ENCODE data around the gene SPCS2.

Gene SPCS2

GRCh38 chr11:74923125-74923524, 25.9 kb upstream of the SPCS2 start:
- H3K27me3 Mint-ChIP-seq (ENCODE audit: low read depth), result no peaks in the 10 kb centered on the region

GRCh38 chr11:74925281-74925680, 23.8 kb upstream of the SPCS2 start:
- TF ChIP-seq CTCF (IDR thresholded peaks at IDR 0.05; ENCODE audit: unreplicated experiment in 3 of 3), result no peak
- Mint-ChIP-seq H3K9me3 (no peaks in the 10 kb centered on the region), H3K36me3 (ENCODE audit: low read depth) (peaks cover 6% of the 10 kb centered on the region), H3K4me1 (peaks cover 6% of the 10 kb centered on the region), H3K4me3 (no peak overlapping the region), H3K27ac (peak overlapping the region in 1 of 3 experiments; percentile 77), H3K27me3 (ENCODE audit: low read depth) (no peaks in the 10 kb centered on the region)

More at GRCh38 chr11:74923125-74923524, 25.9 kb upstream of the SPCS2 start:
- H3K4me1 Mint-ChIP-seq, result peaks cover 6% of the 10 kb centered on the region
- no peak overlapping the region for H3K27ac Mint-ChIP-seq
- TF ChIP-seq CTCF (IDR thresholded peaks at IDR 0.05; ENCODE audit: unreplicated experiment in 3 of 3), result no peak
- no peaks in the 10 kb centered on the region for H3K9me3 Mint-ChIP-seq
- H3K4me3 Mint-ChIP-seq, result no peak overlapping the region
- H3K36me3 Mint-ChIP-seq (ENCODE audit: low read depth), result peaks cover 24% of the 10 kb centered on the region

DNA sequence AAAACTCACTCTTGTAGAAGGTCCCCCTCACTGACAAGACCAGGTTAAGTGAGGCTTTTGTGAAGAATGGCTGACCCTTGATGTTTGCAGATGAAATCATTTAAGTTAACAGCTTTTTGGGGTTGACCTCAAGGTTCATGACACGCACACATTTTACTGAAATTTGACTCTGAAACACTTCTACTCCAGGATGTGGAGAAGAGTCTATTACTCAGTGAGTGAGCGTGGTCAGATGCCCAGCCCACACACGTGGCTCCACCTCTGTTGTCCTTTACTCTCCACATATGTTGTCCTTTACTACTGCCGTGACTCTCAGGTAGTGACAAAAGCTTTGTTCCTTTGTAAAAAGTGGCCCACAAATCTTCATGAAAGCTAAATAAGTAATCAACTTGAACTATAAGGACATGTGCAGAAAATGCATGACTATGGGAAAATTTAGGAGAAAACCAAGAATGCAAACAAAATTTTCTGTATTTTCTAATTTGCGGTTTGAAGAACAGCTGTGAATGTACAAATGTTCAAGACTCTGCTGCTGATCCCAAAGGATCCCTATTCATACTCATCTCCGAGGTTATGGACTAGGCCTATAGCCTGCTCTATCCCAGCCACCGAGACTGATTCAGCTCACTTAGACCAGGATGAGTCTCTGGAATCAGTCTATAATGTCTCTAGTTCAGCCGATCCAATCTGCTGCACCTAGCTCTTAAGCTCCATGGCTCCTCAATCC, 22.6 kb upstream of the SPCS2 start:
- Mint-ChIP-seq H3K27ac (no peak overlapping the region), H3K4me3 (no peak overlapping the region), H3K4me1 (peaks cover 6% of the 10 kb centered on the region), H3K27me3 (ENCODE audit: low read depth) (no peaks in the 10 kb centered on the region), H3K9me3 (no peaks in the 10 kb centered on the region), H3K36me3 (ENCODE audit: low read depth) (no peaks in the 10 kb centered on the region)
- TF ChIP-seq CTCF (IDR thresholded peaks at IDR 0.05; ENCODE audit: unreplicated experiment in 3 of 3), result no peak

DNA sequence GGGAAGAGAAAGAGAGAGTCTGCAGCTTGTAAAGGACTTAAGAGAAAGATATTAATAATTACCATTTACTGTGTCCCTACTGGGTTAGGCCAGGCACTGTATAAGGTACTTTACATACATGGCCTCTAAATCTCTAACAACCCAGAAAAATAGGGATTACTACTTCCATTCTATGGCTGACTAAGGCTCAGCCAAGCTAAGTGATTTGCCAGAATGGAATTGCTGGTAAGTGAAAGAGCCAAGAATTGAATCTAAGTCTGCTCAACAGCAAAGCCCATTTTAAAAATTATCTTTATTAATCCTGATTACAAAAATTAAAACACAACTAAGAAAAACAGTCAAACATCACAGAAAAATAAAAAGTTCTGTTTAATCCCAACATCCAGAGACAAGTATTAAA, 21.6 kb upstream of the SPCS2 start:
- H3K36me3 Mint-ChIP-seq (ENCODE audit: low read depth), result no peaks in the 10 kb centered on the region
- H3K4me3 Mint-ChIP-seq, result no peak overlapping the region
- H3K27ac Mint-ChIP-seq, result no peak overlapping the region
- no peaks in the 10 kb centered on the region for H3K27me3 Mint-ChIP-seq (ENCODE audit: low read depth)
- peaks cover 6% of the 10 kb centered on the region for H3K4me1 Mint-ChIP-seq
- no peak for TF ChIP-seq CTCF (IDR thresholded peaks at IDR 0.05; ENCODE audit: unreplicated experiment in 3 of 3)
- no peaks in the 10 kb centered on the region for H3K9me3 Mint-ChIP-seq

- no peaks in the 10 kb centered on the region for H3K27me3 Mint-ChIP-seq (ENCODE audit: low read depth)
- peaks cover 10% of the 10 kb centered on the region for H3K36me3 Mint-ChIP-seq (ENCODE audit: low read depth)
- H3K4me1 Mint-ChIP-seq, result peaks cover 6% of the 10 kb centered on the region
- H3K9me3 Mint-ChIP-seq, result no peaks in the 10 kb centered on the region
- peak; percentile 77 to 88 (median 83) for TF ChIP-seq CTCF (IDR thresholded peaks at IDR 0.05; ENCODE audit: unreplicated experiment in 3 of 3)
- no peak overlapping the region for H3K27ac Mint-ChIP-seq
- H3K4me3 Mint-ChIP-seq, result no peak overlapping the region
These were observed 19.4 kb upstream of the SPCS2 start for GRCh38 chr11:74929431-74930363.
